GM20431 (cell line): Measurements from ENCODE around the gene VEPH1.

Source experiments
- in situ Hi-C: fragments of 300-500 bp; cut with MseI, MboI; formaldehyde crosslinking; loops from one replicate; pipeline ENCODE4 v1.15.0; 2020; ENCODE audit warnings: low sequenced_read_pairs; ENCODE audit not compliant: unreplicated experiment

The VEPH1 gene

GRCh38 chr3:157282261-157283191 is 220.7 kb downstream of the VEPH1 start:
- in situ Hi-C loops: no loop called here

DNA sequence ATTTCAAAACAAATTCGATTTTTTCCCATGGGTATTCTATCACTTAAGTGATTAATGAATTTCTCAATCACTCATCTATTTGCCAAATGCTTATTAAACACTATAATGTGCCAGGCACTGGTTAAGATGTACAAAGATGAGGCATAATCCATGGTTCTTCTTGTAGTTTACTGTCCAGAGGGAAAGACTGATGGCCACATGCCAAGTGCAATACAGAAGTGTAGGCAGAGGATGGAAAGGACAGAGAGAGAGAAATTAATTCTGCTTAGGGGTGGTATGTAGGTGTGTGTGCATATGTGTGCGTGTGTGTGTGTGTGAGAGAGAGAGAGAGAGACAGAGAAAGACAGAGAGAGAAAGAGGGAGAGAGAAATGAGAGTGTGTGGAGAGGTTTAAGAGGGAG is 222.4 kb downstream of the VEPH1 start:
- in situ Hi-C loops: no loop called here

- in situ Hi-C loops: no loop called here
Measured at GRCh38 chr3:157280354-157280753, 222.9 kb downstream of the VEPH1 start.

DNA sequence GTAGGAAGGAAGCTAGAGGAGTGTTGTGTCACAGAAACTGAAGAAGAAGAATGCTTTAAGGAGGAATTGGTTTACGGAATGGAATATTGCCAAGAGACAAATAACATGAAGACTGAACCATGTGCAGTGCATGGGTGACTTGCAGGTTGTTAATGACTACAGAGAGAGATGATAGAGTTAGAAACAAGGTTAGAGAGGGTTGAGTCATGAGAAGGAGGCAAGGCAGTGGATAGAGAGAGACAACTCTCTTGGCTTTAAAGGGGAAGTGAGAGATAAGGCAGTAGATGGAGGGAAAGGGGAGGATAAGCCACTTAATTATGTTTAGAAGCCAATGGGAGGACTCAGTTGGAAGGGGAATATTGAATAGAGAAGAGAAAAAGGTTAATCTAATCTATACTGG is 224.0 kb downstream of the VEPH1 start:
- in situ Hi-C loops: no loop called here

DNA sequence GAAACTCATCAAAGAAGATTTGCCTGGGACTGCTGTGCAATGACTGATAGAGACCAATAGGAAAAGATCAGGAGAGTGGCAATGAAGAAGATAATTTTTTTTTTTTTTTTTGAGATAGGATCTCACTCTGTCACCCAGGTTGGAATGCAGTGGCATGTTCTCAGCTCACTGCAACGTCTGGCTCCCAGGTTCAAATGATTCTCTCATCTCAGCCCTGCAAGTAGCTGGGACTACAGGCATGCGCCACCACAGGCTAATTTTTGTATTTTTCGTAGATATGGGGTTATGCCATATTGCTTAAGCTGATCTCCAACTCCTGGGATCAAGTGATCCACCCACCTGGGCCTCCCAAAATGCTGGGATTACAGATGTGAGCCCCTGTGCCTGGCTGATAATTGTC is 226.4 kb downstream of the VEPH1 start:
- in situ Hi-C loops: no loop called here

GRCh38 chr3:157275832-157276231 is 227.4 kb downstream of the VEPH1 start:
- in situ Hi-C loops: no loop called here

DNA sequence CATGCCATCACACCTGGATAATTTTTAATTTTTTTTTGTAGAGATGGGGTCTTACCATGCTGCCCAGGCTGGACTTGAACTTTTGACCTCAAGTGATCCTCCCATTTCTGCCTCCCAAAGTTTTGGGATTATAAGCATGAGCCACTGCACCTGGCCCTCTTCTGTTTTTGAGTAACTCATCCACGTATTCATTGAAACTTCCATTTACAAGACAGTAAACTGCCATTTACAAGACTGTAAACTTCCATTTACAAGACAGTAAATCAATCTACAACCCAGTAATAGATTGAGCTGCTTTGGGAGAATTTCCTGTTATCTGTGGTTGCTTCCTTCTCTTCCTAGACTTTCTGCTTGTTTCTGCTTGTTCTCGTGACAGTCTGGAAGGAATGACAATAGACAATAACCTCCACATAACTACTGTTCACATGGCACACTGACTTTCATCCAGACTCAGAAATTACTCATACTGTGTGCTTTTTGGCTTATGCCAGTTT is 228.5 kb downstream of the VEPH1 start:
- in situ Hi-C loops: no loop called here

- in situ Hi-C loops: no loop called here
Measured at GRCh38 chr3:157271283-157271882, 231.8 kb downstream of the VEPH1 start.

DNA sequence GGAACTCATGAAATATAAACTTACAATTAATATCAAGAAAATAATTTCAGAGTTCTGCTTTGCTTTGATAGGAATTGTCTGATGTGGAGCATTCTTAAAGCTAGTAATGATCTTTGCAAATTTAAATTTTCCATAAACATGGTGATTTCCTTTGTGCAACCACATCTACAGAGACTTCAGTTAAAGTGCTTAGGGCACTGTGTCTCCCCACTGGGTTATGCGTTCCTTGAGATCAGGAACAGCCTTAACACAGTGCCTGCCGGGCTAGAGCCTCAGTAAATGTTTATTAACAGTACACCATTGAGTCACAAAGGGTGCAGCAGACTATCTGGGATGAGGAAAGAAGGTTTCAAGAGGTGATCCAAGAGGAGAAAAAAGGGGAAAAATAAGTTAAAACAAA is 235.2 kb downstream of the VEPH1 start:
- in situ Hi-C loops: no loop called here

DNA sequence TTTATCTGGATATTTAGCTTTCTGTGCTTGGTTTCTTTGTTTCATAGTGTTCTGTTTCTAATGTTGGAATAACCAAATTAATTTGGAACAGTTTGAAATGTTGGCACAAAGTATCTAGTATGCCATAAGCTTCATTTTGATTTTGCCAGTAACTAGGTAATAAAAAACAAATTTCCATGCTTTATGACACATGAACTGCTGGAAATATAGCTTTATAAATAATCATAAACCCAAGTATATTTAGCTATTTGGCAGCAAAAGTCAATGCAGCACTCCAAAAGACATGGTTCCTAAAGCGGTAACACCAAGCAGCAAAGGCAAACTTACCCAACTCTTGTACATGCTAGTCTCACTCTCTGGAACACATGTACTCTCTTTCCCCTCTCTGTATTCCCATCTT is 237.3 kb downstream of the VEPH1 start:
- in situ Hi-C loops: no loop called here

GRCh38 chr3:157263027-157263426 is 240.2 kb downstream of the VEPH1 start:
- in situ Hi-C loops: no loop called here

DNA sequence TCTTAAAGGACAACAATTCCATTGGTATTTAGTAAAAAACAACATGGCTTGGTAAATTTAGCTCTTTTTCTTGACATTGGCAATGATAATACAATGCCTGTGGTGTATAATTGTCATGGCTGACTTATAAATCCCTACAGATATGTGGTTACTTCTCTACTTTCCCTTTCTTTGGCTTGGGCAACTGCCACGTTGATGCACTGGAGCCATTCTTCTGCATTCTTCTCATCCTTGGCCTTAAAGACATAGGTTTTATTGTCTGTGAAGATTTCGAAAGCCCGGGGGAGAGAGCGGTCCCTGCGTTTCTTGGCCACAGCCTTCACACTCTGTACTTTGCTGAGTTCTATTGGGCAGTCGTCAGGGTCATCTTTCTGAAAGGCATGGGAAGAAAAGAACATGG is 242.2 kb downstream of the VEPH1 start:
- in situ Hi-C loops: no loop called here

DNA sequence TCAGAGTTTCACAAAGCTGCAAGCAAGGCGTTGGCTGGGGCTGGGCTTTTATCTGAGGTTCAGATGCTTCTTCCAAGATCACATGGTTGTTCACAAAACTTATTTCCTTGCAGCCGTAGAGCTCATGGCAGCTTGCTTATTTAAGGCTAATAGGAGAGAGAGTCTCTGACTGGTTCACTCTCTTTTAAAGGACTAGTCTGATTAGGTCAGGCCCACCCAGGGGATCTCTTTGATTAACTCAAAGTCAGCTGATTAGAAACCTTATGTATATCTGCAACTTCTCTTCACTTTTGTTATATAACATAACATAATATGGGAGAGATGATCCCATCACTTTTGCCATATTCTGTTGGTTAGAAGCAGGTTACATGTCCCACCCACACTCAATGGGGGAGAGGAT is 243.4 kb downstream of the VEPH1 start:
- in situ Hi-C loops: no loop called here

- in situ Hi-C loops: no loop called here
Measured at GRCh38 chr3:157257101-157257500, 246.1 kb downstream of the VEPH1 start.

DNA sequence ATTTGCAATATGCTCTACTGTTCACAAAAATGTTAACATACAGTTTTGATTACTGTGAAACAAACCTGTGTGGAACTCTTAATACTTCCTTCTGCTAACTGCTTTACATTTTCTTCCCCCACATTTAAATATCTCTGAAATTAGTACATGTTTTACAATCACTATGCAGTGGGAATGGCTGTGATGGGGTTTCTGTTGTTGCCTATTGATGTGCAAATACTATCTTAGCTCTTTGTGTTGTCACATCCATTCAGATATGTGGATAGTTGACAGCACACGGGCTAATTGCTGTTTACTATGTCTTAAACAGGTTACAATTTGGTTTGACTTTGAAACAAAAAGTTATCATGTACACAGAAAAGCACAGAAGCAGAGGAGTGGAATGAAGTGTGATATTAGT is 247.4 kb downstream of the VEPH1 start:
- in situ Hi-C loops: no loop called here

DNA sequence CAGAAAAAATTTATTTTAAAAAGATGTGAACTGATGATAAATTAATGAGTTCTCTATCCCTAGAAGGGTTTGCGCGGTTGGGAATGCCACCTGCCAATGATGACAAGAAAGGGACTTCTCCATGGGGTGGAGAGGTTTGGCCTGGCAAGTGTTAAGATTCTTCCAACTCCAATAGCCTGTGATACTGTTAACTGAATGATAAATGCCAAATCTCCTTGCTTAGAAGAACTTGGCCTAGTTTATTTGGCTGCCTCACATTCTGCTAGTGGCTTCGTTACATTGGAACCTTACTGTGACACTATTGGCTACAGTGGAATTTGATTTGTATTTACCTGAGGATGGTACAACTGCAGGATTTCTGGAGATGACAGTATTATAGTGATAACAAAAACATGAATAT is 251.5 kb downstream of the VEPH1 start:
- in situ Hi-C loops: no loop called here

DNA sequence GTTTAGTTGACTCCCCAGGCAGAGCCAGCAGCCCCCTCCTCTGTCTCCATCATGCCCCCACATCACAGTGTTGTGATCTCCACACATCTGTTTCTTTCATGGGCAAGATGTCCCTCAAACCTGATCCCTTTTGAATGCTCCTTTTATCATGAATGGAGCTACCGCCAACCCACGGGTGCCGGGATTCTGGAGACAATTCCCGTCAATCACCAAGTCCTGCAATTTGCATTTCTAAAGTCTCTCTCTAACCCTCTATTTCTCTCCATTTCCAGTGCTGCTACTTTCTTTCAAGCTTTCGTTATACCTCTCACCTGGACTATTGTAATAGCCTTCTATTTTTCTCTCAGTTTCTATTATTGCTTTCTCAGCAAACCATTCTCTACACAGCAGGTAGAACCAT is 253.6 kb downstream of the VEPH1 start:
- in situ Hi-C loops: no loop called here

- in situ Hi-C loops: no loop called here
Measured at GRCh38 chr3:157248590-157249422, 254.4 kb downstream of the VEPH1 start.

DNA sequence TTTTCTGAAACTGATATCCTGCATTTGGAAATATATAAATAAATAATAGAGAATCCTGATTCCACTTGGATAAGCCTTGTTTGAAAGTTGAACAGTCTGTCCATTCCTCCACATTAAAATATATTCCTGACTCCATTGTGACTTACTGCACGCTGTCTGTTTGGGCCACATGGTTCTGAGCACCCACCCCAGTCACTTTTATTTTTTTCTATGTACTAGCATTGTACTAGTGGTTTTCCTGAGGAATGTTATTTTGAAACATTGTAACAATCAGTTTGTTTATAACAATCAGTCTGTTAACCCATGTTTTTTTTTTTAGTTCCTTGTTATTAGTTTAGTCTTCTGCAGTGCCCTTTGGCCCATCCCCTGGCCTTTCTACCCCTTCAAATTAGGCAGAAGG is 255.8 kb downstream of the VEPH1 start:
- in situ Hi-C loops: no loop called here

- in situ Hi-C loops: no loop called here
Measured at GRCh38 chr3:157242836-157243235, 260.4 kb downstream of the VEPH1 start.

GRCh38 chr3:157241599-157241998 is 261.6 kb downstream of the VEPH1 start:
- in situ Hi-C loops: no loop called here
